ENCODE measurements around the gene CCNL2.

CCNL2 gene

DNA sequence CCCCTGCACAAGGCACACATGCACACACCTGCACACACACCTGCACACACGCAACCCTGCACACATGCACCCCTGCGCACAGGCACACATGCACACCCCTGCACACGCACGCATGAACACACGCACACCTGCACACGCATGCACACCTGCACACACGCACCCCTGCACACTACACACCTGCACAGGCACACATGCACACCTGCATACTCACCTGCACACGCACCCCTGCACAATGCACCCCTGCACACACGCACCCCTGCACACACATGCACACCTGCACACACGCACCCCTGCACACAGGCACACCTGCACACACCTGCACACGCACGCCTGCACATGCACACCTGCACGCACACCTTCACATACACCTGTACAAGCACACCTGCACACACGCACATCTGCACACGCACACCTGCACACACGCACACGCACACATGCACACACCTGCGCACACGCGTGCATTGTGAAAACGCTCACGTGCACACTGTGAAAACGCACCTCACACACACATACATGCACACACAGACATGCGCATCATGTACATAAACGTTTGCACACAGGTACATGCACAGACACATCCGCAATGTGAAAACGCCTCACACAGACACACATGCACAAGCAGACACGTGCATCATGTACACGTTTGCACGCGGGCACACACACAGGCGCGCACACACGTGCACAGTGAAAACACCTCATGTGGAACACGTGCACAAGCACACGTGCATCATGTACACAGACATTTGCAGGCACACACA, 58.2 kb downstream of the CCNL2 start:
- no peak for DNase-seq

GRCh38 chr1:1340185-1340584, 59.0 kb downstream of the CCNL2 start:
- DNase-seq, result no peak

DNA sequence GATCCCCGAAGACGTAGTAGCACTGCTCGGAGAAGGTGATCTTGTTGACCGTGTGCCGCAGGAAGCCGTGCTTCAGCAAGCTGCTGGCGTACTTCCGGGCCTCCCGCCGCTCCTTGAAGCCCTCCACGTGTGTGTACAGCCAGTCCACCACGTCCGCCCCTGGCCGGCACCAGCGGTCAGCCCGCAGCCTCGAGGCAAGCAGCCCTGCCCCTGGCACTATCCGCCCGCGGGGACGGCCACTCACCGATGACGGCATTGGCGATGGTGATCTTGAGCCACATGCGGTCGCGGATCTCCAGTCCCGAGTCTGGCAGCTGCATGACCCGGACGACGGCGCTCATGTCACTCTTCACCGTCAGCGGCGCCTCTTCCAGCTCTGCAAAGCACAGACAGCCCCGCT, 60.9 kb downstream of the CCNL2 start:
- DNase-seq, result no peak

- peak in 1 of 2 experiments; percentile 59 for DNase-seq
Observed at GRCh38 chr1:1337793-1338147, 61.4 kb downstream of the CCNL2 start.

GRCh38 chr1:1336931-1337792, 62.0 kb downstream of the CCNL2 start:
- no peak for DNase-seq

DNA sequence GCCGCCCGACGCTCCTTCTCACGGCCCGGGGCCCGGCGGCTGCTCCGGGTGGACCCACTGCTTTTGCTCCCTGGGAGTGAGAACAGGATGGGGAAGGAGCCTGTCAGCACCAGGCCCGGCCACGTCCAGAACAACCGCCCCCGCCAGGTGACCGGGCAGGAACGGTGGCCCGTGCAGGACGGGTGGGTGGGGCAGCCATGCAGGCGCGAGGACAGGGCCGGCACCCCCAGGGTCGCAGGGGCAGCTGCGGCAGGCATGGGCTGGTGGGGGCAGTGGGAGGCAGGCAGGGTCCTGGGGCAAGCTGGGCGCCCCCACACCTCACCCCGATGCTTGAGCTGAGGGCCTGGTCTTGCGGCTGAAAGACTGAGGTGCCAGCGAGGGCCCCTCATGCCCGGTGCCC, 62.7 kb downstream of the CCNL2 start:
- DNase-seq, result no peak

- no peak for DNase-seq
Observed at GRCh38 chr1:1335792-1336248, 63.3 kb downstream of the CCNL2 start.

Measured in NCI-H526 (cell line).